HFF-Myc (cell line): ENCODE data around the gene HTT.

Source experiments
- DNase-seq: peaks from one replicate; pipeline ENCODE4 v3.0.0-alpha.2; 2011; ENCODE audit warnings: low read depth; ENCODE audit errors: extremely low read depth
- H3K4me3 ChIP-seq: replicated peaks from 2 replicates; pipeline ENCODE4 v1.5.1; 2011; ENCODE audit warnings: low read depth, mild to moderate bottlenecking, control low read depth, low read length
- TF ChIP-seq, protein P1 (sequence below): IDR thresholded peaks from 2 replicates; pipeline ENCODE4 v1.5.1; 2012; ENCODE audit warnings: mild to moderate bottlenecking, low read depth, low read length, control low read depth; ENCODE audit errors: missing control alignments

HTT gene

DNA sequence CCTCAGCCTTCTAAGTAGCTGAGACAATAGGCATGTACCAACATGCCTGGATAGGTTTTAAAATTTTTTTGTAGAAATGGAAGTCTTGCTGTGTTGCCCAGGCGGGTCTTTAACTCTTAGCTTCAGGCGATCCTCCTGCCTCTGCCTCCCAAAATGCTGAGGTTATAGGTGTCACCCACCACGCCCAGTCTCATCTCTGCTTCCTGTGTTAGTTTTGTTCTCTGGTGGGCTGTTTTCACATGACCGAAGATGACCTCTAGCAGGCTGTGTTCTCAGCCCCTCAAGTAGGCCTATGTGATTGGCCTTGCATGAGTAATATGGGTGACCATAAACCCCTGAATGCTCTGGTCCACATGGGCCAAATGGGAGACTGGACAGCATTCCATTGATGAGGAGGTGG is 117.7 kb downstream of the HTT start:
- DNase-seq = no peak
- H3K4me3 ChIP-seq = no peak overlapping the region
- TF ChIP-seq, protein P1, sequence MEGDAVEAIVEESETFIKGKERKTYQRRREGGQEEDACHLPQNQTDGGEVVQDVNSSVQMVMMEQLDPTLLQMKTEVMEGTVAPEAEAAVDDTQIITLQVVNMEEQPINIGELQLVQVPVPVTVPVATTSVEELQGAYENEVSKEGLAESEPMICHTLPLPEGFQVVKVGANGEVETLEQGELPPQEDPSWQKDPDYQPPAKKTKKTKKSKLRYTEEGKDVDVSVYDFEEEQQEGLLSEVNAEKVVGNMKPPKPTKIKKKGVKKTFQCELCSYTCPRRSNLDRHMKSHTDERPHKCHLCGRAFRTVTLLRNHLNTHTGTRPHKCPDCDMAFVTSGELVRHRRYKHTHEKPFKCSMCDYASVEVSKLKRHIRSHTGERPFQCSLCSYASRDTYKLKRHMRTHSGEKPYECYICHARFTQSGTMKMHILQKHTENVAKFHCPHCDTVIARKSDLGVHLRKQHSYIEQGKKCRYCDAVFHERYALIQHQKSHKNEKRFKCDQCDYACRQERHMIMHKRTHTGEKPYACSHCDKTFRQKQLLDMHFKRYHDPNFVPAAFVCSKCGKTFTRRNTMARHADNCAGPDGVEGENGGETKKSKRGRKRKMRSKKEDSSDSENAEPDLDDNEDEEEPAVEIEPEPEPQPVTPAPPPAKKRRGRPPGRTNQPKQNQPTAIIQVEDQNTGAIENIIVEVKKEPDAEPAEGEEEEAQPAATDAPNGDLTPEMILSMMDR = no peak

DNA sequence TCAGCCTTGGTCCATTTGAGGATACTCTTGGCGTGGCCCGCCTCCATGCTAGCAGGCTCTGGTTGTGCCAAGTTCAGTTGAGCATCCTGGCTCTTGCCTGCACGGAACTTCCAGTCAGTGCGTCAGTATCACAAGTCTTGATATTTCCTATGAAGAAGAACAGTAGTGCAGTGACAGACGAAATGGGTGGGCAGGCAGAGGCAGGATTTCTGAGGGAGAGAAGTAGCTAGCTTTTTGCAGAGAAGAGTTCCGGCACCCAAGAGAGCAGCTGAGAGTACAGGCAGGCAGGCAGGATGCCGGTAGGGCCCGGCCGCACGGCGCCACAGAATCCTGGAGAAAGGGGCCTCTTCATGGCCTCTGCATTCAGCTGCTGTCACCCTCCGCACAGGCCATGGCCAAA is 118.3 kb downstream of the HTT start:
- TF ChIP-seq, protein P1 = no peak
- no peak for DNase-seq
- H3K4me3 ChIP-seq = no peak overlapping the region

DNA sequence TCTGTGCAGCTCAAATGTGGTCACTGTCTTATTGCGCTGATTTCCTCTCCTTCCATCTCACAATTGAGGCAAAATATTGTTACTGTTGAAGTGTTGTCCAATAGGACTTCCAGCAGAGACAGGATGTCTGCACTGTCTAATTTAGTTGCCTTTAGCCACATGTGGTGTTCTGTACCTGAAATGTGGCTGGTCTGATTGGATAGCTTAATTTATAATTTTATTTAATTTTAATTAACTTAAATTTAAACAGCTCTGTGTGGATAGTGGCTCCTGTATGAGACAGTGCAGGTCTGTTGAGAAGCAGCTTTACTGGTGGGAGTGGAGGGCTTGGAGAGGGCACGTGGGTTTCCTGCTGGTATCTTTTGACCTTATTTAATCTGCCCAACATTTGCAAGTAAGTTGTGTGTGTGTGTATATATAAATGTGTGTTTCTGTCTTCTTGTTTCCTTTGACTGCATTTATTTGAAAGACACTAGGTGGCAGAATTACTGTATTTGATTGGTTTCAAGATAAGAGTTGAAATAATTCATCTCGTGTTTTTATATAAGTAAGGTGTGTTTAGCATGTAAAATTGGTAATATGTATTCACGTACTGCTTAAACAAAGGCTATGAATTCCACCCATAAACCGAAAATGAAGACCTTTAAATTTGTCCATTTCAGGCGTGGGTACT is 119.2 kb downstream of the HTT start:
- no peak overlapping the region for H3K4me3 ChIP-seq
- TF ChIP-seq, protein P1 = no peak
- no peak for DNase-seq

DNA sequence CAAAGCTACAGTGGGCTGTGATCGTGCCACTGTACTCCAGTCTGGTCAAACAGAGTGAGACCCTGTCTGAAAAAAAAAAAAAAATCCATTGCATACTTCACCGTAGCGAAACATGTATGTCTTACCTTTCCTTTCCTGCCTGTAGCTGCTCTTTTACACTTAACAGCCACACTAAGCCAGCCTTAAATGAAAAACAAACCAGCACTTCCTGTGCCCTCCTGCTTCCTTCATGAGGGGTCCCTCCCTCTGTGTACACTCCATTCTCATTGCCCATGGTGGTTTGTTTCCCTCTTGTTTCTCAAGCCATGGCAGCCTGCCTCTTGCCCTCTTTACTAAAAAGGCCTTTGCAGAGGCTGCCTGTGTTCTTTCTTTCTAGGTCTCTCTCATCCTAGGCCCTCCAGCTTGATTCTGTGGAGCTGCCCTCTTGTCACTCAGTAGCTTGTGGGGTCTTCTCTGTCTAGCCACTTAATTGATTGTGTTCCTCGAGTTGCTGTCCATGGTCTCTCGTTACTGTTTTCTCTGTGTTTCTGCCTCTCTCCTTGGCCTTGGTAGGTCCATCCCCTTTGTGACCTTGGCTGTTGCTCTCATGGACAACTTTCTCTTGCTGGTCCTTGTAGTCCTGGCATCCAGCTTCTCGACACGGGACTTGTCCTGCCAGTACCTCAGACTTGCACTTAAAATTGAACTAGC is 122.3 kb downstream of the HTT start:
- no peak overlapping the region for H3K4me3 ChIP-seq
- TF ChIP-seq, protein P1 = no peak
- no peak for DNase-seq

DNA sequence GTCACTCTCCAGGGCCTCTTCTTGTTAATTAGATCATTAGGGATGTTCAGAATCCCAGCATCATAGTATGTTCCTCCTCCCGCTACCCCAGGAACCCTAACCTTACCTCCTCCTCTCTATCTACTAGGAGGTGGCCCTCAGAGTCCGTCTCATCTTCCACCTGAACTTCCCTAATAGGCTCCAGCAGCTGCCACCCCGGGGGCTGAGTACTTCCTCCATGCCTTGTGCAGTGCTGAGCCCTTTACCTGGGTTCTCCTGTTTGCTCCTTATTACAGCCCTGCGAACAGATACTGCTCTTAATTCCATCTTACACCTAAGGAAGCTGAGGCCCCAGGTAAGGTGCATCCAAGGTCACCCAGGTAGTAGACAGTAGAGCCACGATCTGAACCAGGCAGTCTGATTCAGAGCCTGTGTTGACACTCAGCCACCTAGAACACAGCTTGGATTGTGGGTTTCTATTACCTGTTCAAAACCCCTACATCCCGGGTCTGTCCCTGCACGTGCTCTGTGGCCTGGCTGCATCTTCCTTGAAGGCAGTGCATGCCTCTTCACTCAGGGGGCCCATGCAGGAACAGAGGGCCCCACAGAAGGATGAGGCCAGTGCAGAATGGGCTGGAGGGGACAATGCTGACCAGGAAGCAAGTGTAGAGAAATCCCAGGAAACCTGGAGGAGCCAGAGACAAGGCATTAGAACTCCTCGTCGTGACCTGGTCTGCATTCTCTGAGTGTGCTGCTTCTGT is 123.1 kb downstream of the HTT start:
- TF ChIP-seq, protein P1 = no peak
- no peak overlapping the region for H3K4me3 ChIP-seq
- DNase-seq = no peak

DNA sequence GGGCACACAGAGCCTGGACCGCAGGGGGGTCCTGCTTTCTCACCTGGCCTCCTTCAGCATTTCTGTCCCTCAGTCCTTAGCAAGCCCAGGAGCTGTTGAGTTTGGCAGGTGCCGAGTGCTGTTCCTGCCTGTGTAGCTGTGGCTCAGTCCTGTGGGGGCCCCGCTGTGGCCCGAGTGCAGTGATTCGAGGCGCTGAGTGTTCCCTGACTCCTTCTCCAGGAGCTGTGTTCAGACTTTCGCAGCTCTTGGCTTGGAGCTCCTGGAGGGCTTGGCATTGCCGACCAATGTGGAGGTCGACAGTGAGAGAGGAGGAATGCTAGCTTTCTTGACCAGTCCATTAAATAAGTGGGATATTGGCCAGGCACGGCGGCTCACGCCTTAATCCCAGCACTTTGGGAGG is 124.4 kb downstream of the HTT start:
- TF ChIP-seq, protein P1 = no peak
- no peak for DNase-seq
- H3K4me3 ChIP-seq = no peak overlapping the region
